OCI-LY7 (cell line): ENCODE results near the gene FAM168B. TPM values are rescaled to one million over a fixed set of nuclear protein-coding genes. Genes with fewer than 3 reads are reported as not detected.

Experiments used
- BruUV-seq: library from RNA; stranded (reverse); fragments of 400-500 nt; replicated peaks from 2 replicates; lab custom pipeline; 2021; lab: Mats Ljungman, UMichigan
- CTCF ChIA-PET: fragments of 300-600 bp; sonication (Branson Sonifier 250); formaldehyde crosslinking; loops from one replicate; lab custom pipeline; 2022; ENCODE audit warnings: antibody characterized with exemption; ENCODE audit not compliant: unreplicated experiment; lab: Charles Lee
- POLR2A ChIA-PET: fragments of 300-600 bp; sonication (Branson Sonifier 250); formaldehyde crosslinking; loops from one replicate; lab custom pipeline; 2022; ENCODE audit warnings: antibody characterized with exemption; lab: Charles Lee
- DNase-seq: peaks from one replicate; pipeline ENCODE4 v3.0.0-alpha.2; 2015; ENCODE audit warnings: low spot score
- H2AFZ ChIP-seq: fragments of 200-600 bp; sonication (generic), shearing (Covaris generic); 2 replicates; pipeline ENCODE4 v1.6.1; 2014; ENCODE audit warnings: mild to moderate bottlenecking, antibody characterized with exemption, low read length, moderate library complexity
- H3K27ac ChIP-seq: fragments of 200-600 bp; sonication (generic); 2 replicates; pipeline ENCODE4 v1.5.1; 2014; ENCODE audit warnings: mixed run types, low read depth, mild to moderate bottlenecking, moderate library complexity, low read length, inconsistent platforms; ENCODE audit not compliant: poor library complexity, severe bottlenecking
- H3K36me3 ChIP-seq: fragments of 200-600 bp; sonication (generic); 2 replicates; pipeline ENCODE4 v1.6.1; 2014; ENCODE audit warnings: mild to moderate bottlenecking, antibody characterized with exemption, low read length, moderate library complexity, mixed read lengths; ENCODE audit not compliant: insufficient read depth
- H3K4me1 ChIP-seq: fragments of 200-600 bp; sonication (generic); 2 replicates; pipeline ENCODE4 v1.5.1; 2014; ENCODE audit warnings: mild to moderate bottlenecking, low read length; ENCODE audit not compliant: insufficient read depth, poor library complexity, severe bottlenecking
- H3K4me2 ChIP-seq: fragments of 200-600 bp; sonication (generic); 2 replicates; pipeline ENCODE4 v1.6.1; 2014; ENCODE audit warnings: mild to moderate bottlenecking, low read length
- H3K4me3 ChIP-seq: fragments of 200-600 bp; sonication (generic); 2 replicates; pipeline ENCODE4 v1.5.1; 2014; ENCODE audit warnings: mild to moderate bottlenecking, low read depth, low read length; ENCODE audit not compliant: poor library complexity, severe bottlenecking
- H3K79me2 ChIP-seq: fragments of 200-600 bp; sonication (generic); 2 replicates; pipeline ENCODE4 v1.6.1; 2016; ENCODE audit warnings: low read depth, mild to moderate bottlenecking, low read length, moderate library complexity, mixed read lengths; ENCODE audit not compliant: insufficient read depth
- H3K9me2 ChIP-seq: fragments of 200-600 bp; sonication (generic); 2 replicates; pipeline ENCODE4 v1.6.1; 2016; ENCODE audit warnings: mild to moderate bottlenecking, low read length, mixed read lengths; ENCODE audit not compliant: insufficient read depth
- H3K9me3 ChIP-seq: fragments of 200-600 bp; sonication (generic); 2 replicates; pipeline ENCODE4 v1.6.1; 2014; ENCODE audit warnings: mild to moderate bottlenecking, mixed run types, low read length, mixed read lengths
- H4K20me1 ChIP-seq: fragments of 200-600 bp; sonication (generic); 2 replicates; pipeline ENCODE4 v1.6.1; 2014; ENCODE audit warnings: mild to moderate bottlenecking, antibody characterized with exemption, low read length, moderate library complexity, mixed read lengths; ENCODE audit not compliant: insufficient read depth
- EZH2phosphoT487 ChIP-seq: fragments of 200-600 bp; sonication (generic); IDR thresholded peaks from 2 replicates; pipeline ENCODE4 v1.6.1; 2018; ENCODE audit warnings: low read depth, borderline replicate concordance, mild to moderate bottlenecking, mixed run types, antibody characterized with exemption, low read length, moderate library complexity, mixed read lengths
- intact Hi-C: fragments of 100-400 bp; cut with micrococcal nuclease; formaldehyde crosslinking; loops from one replicate; pipeline ENCODE4 v1.10.0; 2022; ENCODE audit not compliant: unreplicated experiment
- total RNA-seq, 2 experiments: library from RNA; depleted of rRNA in 1 of 2; stranded (reverse); fragments of >200 nt in 1 of 2; shearing (Covaris generic) in 1 of 2; gene quantifications; 2 replicates each; pipeline ENCODE4 v1.2.3, GENCODE V29; 2014 to 2022
- TF ChIP-seq, protein P1 (sequence below): fragments of 200-600 bp; sonication (generic); conservative IDR thresholded peaks from 2 replicates; pipeline ENCODE4 v1.5.1; 2014; ENCODE audit warnings: mild to moderate bottlenecking, antibody characterized with exemption, low read length, moderate library complexity, mixed read lengths

The FAM168B gene
- total RNA-seq, 2 experiments from 2014 or later, result 53.6 to 85.3 TPM

DNA sequence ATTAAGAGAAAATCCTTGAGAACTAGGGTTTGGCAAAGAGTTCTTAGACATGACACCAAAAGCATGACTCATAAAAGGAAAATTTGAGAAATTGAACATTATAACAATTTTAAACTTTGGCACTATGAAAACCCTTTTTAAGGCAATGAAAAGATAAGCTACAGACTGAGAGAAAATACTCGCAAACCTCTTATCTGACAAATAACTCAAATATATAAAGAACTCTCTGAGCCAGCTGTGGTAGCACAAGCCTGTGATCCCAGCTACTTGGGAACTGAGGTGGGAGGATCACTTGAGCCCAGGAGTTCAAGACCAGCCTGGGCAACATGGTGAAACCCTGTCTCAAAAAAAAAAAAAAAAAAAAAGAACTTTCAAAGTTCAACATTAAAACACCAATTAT lies 70.5 kb downstream of the FAM168B start:
- H3K4me1 ChIP-seq, result no peaks in the 10 kb centered on the region
- no peaks in the 10 kb centered on the region for H4K20me1 ChIP-seq
- H3K79me2 ChIP-seq, result no peaks in the 10 kb centered on the region
- no peaks in the 10 kb centered on the region for H3K9me3 ChIP-seq
- no peaks in the 10 kb centered on the region for H3K36me3 ChIP-seq
- POLR2A ChIA-PET, result interaction anchor here (0.6 to 0.8 kb wide), 2 partner anchors 15 to 25 kb away, joined by 3 read pairs; no protein-coding TSS in a partner anchor
- H3K4me3 ChIP-seq, result no peak overlapping the region
- BruUV-seq, result no TSS peak
- no peaks in the 10 kb centered on the region for H3K9me2 ChIP-seq
- intact Hi-C loops, result no loop called here
- H3K4me2 ChIP-seq, result no peak overlapping the region
- TF ChIP-seq, protein P1, sequence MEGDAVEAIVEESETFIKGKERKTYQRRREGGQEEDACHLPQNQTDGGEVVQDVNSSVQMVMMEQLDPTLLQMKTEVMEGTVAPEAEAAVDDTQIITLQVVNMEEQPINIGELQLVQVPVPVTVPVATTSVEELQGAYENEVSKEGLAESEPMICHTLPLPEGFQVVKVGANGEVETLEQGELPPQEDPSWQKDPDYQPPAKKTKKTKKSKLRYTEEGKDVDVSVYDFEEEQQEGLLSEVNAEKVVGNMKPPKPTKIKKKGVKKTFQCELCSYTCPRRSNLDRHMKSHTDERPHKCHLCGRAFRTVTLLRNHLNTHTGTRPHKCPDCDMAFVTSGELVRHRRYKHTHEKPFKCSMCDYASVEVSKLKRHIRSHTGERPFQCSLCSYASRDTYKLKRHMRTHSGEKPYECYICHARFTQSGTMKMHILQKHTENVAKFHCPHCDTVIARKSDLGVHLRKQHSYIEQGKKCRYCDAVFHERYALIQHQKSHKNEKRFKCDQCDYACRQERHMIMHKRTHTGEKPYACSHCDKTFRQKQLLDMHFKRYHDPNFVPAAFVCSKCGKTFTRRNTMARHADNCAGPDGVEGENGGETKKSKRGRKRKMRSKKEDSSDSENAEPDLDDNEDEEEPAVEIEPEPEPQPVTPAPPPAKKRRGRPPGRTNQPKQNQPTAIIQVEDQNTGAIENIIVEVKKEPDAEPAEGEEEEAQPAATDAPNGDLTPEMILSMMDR, result no peak
- no peak for TF ChIP-seq EZH2phosphoT487
- no peak for DNase-seq
- no peak overlapping the region for H3K27ac ChIP-seq
- no peak overlapping the region for H2AFZ ChIP-seq
- CTCF ChIA-PET, result no interaction called here

DNA sequence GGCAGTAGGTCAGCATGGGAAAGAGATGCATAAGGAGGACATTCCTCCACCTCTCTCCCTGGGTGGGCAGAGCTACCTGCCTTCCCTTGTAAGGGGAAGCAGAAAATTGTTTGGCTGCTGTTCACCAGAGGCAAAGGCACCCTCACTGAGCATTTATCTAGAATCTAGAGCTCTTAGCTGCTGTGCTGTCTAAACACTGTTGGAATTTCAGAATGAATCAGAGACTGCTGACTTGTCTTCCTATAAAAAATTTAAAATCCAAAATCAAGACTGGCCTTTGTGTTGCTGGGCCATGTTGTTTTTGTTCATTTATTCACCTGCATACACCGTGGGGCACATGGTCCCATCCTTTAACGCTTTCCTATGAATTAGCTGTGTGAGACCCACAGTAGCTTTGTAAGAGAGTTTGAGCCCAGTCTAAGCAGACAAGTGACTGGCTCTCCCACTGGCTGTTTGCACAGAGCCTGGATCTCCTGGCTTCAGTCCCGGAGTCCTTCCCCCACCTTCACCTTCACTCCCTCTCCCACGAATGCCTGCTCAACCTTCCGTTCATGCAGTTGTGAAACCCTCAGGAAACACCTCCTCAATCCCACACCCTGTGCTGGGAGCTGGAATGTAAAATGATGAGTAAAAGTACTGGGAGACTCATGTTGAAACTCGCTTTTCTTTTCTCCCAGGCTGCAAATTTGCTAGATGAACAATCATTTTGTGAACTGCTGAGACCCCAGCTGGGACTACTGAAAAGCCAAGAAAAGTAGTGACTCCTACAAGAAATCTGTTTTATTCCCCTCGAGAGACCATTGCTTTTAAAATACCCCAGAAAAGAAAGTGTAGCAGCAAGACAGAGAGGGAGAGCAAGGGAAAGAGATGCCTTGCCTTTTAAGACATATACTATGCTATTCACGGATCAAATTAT lies 76.2 kb downstream of the FAM168B start:
- no peak overlapping the region for H3K27ac ChIP-seq
- no peaks in the 10 kb centered on the region for H3K36me3 ChIP-seq
- H3K9me3 ChIP-seq, result no peaks in the 10 kb centered on the region
- POLR2A ChIA-PET, result interaction anchor here (0.6 to 1.1 kb wide), 3 partner anchors 8 to 777 kb away, joined by 3 to 5 read pairs (median 4); no protein-coding TSS in a partner anchor
- no peak overlapping the region for H3K4me3 ChIP-seq
- H2AFZ ChIP-seq, result no peak overlapping the region
- H3K9me2 ChIP-seq, result no peaks in the 10 kb centered on the region
- no peak for DNase-seq
- CTCF ChIA-PET, result no interaction called here
- no peaks in the 10 kb centered on the region for H3K4me1 ChIP-seq
- no peaks in the 10 kb centered on the region for H4K20me1 ChIP-seq
- H3K4me2 ChIP-seq, result no peak overlapping the region
- TF ChIP-seq EZH2phosphoT487, result no peak
- BruUV-seq, result no TSS peak
- intact Hi-C loops, result no loop called here
- no peaks in the 10 kb centered on the region for H3K79me2 ChIP-seq

DNA sequence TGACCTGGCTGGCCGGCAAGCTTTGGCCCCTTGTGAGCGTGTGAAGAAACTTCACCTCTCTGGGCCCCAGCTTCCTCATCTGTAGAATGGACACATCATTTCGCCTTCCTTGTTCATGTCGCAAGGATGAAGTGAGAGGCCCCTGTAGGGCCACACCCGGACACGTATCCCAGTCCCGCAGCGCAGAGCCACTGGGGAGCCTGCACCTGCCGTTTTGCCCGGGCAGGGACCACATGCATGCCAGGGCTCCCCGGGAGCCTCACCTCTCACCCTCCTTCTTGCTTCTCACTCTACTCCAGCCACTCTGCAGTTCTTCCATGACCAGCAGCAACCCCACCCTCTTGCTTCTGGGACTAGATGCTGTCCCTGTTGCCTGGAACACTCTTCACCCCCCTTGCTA lies 77.5 kb downstream of the FAM168B start:
- TF ChIP-seq, protein P1, result no peak
- no peak for TF ChIP-seq EZH2phosphoT487
- ChIA-PET CTCF (no interaction called here), POLR2A (no interaction called here)
- Histone ChIP-seq H3K4me1 (no peaks in the 10 kb centered on the region), H4K20me1 (no peaks in the 10 kb centered on the region), H3K9me3 (no peaks in the 10 kb centered on the region), H3K9me2 (no peaks in the 10 kb centered on the region), H3K4me3 (no peak overlapping the region), H3K27ac (no peak overlapping the region), H2AFZ (no peak overlapping the region), H3K79me2 (no peaks in the 10 kb centered on the region), H3K36me3 (no peaks in the 10 kb centered on the region), H3K4me2 (no peak overlapping the region)
- no peak for DNase-seq
- intact Hi-C loops, result no loop called here
- BruUV-seq, result no TSS peak
